GM13976 (cell line): ENCODE results near the gene FLT1.

Experiments
- DNase-seq: peaks from one replicate; pipeline ENCODE4 v3.0.0; 2012; ENCODE audit warnings: low spot score
- in situ Hi-C: fragments of 300-500 bp; cut with MboI; formaldehyde crosslinking; loops from one replicate; pipeline ENCODE4 v1.12.0; 2022; ENCODE audit warnings: low sequenced_read_pairs, mixed read lengths, inconsistent platforms; ENCODE audit not compliant: unreplicated experiment
- TF ChIP-seq, protein P1 (sequence below): IDR thresholded peaks from 2 replicates; pipeline ENCODE4 v1.5.1; 2012; ENCODE audit warnings: borderline replicate concordance, mild to moderate bottlenecking; ENCODE audit not compliant: insufficient read depth; ENCODE audit errors: extremely low read depth, missing control alignments, control extremely low read depth

FLT1 gene

DNA sequence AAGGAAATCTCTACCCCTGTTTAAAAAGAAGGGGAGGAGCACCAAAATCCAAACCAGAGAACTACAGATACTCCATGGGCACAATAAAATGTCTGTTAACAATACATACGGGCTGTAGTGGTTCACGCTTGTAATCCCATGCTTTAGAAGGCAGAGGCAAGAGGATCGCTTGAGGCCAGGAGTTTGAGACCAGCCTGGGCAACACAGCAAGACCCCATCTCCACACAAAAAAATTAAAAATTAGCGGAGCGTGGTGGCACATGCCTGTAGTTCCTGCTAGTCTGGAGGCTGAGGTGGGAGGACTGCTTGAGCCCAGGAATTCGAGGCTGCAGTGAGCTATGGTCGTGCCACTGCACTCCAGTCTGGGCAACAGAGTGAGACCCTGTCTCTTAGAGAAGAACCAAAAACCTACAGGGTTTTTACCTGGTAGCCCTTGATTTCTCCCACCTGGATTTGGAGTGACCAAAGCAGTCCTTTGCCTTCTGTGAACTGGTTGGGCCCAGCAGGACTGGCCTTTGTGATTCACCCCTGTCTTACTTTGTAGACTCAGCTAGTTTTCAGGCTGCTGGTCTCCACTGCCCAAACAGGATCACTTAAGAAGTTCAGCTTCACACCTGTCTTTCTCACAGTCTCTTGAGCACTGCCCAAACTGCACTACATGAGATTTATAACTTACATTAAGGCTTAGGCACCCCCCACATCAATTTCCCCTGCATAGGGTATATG, 38.7 kb upstream of the FLT1 start:
- in situ Hi-C loops: no loop called here
- TF ChIP-seq, protein P1, sequence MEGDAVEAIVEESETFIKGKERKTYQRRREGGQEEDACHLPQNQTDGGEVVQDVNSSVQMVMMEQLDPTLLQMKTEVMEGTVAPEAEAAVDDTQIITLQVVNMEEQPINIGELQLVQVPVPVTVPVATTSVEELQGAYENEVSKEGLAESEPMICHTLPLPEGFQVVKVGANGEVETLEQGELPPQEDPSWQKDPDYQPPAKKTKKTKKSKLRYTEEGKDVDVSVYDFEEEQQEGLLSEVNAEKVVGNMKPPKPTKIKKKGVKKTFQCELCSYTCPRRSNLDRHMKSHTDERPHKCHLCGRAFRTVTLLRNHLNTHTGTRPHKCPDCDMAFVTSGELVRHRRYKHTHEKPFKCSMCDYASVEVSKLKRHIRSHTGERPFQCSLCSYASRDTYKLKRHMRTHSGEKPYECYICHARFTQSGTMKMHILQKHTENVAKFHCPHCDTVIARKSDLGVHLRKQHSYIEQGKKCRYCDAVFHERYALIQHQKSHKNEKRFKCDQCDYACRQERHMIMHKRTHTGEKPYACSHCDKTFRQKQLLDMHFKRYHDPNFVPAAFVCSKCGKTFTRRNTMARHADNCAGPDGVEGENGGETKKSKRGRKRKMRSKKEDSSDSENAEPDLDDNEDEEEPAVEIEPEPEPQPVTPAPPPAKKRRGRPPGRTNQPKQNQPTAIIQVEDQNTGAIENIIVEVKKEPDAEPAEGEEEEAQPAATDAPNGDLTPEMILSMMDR: no peak

DNA sequence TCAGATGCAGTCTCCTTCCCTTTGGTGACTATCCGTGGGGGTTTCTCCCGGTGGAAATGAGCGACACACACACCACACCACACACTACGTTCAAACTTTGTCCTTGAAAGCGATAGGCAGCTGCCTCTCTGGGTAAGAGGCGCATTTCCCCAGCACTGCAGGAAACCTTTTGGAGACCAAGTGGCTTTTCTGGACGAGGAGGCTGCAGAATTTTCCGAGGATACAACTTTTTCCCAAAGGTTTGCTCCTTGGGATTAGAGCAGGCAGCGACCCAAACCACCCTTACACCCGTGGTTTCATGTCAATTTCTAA, 38.2 kb upstream of the FLT1 start:
- no peak for DNase-seq
- in situ Hi-C loops: no loop called here
- TF ChIP-seq, protein P1: no peak

More for the DNA sequence above, 38.7 kb upstream of the FLT1 start:
- DNase-seq: no peak

DNA sequence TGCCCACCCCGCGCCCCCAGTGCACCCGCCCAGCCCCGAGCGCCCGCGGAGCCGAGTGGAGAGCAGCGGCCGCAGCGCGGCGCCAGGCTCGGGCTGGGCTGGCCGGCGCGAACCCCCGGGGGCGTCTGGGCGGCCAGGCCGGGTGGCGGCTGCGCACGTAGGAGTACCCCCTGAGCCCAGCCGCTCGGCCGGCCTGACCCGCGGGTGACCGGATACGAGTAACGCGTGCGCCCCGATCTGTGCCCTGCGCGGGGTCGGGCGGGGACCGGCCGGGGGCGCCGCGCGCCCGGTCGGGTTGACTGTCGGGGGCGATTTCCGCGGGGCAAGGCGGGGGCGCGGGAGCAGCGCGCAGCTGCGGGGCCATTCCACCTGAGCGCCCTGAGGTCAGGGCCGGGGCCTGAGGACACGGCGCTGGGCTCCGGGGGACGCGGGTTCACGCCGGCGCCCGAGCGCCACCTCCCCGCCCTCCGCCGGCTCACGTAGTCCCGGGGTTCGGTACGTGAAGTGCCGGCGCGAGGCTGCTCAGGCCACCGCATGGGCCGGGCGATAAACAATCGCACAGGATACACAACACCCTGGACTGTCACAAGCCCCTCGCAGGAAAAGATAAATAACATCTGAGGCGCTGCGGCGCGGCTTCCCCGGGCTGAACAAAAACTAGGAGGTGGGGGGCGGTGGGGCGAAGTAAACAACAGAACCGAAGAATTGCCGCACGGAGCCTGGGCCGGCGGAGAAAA, 37.6 kb upstream of the FLT1 start:
- in situ Hi-C loops: no loop called here
- peak; percentile 60 for DNase-seq
- TF ChIP-seq, protein P1: no peak

DNA sequence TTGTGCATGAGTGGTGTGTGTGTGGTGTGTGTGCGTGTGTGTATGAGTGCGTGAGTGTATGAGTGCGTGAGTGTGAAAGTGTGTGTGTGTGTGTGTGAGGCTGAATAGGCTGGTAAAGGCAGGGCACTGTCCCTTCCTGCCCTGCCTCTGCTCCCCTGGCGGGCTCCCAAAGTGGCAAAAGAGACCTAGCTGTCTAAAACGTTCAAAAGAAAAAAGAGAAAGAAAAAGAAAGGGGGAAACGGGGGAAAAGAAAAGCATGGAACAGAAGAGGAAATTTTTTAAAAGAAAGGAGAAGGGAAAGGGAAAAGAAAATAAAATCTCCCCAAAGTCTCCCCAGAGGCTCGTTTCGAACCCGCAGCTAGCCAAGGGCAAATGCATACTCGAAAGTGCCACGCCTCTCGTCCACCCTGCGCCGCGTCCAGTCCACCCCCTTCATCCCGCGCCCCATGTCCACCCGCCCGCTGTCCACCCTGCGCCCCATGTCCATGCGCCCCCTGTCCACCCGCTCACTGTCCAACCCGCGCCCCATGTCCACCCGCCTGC, 37.0 kb upstream of the FLT1 start:
- TF ChIP-seq, protein P1: no peak
- in situ Hi-C loops: no loop called here
- no peak for DNase-seq

DNA sequence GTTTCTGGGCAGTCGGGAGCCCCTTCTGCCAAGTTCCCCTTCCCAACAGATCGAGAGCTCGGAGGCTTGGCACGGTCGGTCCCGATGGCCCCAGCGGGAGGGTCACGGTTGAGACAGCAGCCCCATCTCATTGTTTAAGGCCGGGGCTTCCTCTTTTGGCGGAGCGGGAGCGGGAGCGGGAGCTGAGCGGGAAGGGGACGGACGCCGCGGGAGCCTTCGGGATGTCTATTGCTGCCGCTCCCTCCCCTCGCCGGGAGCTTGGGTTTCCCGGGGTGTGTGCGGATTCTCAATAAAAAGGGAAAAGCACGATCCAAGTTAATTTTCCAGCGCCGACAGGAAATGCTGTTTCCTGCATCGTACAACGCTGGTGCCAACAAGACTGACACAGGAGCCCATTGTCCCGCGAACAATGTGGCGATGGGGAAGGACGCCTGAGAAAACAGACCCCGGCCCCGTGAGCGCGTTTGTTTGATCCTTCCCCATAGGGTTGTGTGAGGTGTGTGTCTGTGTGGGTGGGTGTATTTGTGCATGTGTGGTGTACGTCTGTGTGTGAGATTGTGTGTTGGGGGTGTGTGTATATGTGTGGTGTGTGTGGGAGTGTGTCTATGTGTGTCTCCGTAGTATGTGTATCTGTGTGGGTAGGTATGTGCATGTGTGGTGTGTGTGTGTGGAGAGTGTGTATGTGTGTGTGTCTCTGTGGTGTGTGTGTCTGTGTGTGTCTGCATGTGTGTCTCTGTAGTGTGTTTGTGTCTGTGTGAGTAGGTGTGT, 36.3 kb upstream of the FLT1 start:
- in situ Hi-C loops: no loop called here
- TF ChIP-seq, protein P1: no peak
- DNase-seq: peak; percentile 33

DNA sequence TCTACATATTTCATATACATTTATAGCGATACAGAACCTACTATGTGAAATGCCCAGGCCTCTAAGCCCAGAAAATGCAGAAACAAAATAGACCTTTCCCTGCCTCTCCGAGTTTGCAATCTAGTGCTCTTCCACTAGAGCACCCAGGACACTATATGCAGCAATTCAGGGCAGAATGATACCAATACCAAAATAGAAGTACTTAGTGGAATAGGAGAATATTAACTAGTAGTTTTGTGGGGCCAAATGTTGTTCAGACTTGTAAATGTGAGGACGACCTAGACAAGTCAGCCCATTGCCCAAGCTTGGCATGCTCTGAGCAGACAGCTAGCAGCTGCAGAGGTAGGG, 35.8 kb upstream of the FLT1 start:
- in situ Hi-C loops: no loop called here
- TF ChIP-seq, protein P1: no peak
- DNase-seq: no peak
